Fibroblast of gingiva (primary cell): ENCODE measurements around the gene PILRB.
"Not testable (repeated sequence)": the region's sequence is repeated elsewhere in the genome, so short reads cannot be mapped to it uniquely, and the experiment has no call there.

Source experiments
- DNase-seq: peaks from one replicate; pipeline ENCODE4 v3.0.0-alpha.2; 2011; ENCODE audit warnings: low read depth

PILRB gene

DNA sequence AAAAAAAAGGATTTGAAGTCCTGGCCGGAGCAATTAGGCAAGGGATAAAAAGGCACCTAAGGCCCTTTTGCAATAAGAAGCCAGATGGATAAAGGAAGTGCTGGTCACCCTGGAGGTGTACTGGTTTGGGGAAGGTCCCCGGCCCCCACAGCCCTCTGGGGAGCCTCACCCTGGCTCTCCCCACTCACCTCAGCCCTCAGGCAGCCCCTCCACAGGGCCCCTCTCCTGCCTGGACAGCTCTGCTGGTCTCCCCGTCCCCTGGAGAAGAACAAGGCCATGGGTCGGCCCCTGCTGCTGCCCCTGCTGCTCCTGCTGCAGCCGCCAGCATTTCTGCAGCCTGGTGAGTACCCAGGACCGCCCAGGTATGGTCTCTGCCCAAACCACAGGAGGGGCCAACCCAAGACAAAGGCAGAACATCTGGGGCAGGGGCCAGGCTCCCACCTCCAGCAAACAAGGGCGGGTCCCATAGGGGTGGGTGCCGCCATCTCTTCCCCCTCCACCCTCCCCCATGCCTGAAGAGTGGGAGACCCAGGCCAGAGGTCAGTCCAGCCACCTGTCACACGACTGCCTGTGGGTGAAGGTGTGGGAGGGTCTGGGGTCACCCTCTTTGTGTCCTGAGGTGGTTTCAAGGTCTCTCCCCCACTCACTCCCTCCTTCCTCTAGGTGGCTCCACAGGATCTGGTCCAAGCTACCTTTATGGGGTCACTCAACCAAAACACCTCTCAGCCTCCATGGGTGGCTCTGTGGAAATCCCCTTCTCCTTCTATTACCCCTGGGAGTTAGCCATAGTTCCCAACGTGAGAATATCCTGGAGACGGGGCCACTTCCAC, at the start of gene PILRB:
Gene PILRB, plus strand, starts transcription at position 91 of the 830 bp plus-strand sequence. Its CDS starts 186 bp downstream, at position 277.
- no peak for DNase-seq

DNA sequence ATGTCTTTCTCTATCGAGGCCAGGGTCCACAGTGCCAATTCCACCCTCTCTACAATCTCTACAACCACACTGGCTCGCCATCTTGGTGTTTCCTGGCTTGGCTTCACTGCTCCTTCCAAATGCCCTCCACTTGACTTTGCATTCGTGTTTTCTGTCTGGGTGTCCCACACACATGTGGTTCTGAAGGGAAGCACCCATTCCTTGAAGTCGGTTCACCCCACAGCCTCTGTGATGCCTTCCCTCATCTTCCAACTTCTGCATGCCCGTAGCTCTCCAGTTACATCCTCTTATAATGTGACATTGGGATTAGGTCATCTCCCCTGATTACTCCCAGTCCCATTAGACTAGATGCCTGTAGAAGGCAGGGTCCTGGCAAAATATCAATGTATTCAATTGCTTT, 39.6 kb upstream of the PILRB start:
- not testable (repeated sequence) for DNase-seq

DNA sequence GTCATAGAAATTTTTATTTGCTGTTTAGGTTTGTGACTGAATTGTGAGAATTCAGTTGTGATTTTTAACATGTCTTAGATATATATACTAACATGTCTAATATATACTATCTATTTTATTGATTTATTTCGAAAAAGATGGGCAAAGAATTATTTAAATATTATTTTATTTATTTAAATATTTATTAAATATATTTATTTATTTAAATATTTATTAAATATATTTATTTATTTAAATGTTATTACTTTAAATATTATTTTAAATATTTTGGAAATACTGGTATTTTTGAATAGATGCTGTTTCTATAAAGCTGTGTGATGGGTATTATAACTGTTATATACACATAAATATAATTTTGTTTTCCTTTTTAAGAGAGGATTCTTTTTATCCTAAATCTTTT, 36.3 kb upstream of the PILRB start:
- not testable (repeated sequence) for DNase-seq

DNA sequence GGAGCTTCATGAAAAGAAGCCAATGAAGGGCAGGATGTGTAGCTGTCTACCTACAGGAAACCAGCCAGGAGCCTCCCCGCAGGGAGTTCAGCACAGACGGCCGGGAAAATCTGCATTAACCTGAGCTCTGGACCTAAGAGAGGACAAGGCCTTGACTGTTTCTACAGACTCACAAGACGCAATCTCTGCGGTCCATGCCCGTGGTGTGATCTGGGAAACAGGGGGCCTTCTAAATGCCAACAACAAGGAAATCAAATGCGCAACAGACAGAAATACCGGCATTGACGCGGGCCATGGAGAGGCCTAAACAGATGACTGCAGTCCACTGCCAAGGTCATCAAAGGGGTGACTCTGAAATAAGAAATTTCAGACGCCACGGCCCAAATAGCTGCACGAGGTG, 33.7 kb upstream of the PILRB start:
- not testable (repeated sequence) for DNase-seq

DNA sequence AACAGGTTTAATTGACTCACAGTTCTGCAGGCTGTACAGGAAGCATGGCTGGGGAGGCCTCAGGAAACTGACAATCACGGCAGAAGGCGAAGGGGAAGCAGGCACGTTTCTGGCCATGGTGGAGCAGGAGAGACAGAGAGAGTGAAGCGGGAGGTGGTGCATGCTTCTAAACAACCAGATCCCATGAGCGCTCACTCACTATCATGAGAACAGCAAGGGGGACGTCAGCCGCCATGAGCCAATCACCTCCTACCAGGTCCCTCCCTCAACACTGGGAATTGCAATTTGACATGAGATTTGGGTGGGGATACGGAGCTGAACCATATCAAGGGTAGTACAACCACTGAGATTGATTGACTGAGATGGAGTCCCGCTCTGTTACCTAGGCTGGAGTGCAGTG, 32.2 kb upstream of the PILRB start:
- not testable (repeated sequence) for DNase-seq

DNA sequence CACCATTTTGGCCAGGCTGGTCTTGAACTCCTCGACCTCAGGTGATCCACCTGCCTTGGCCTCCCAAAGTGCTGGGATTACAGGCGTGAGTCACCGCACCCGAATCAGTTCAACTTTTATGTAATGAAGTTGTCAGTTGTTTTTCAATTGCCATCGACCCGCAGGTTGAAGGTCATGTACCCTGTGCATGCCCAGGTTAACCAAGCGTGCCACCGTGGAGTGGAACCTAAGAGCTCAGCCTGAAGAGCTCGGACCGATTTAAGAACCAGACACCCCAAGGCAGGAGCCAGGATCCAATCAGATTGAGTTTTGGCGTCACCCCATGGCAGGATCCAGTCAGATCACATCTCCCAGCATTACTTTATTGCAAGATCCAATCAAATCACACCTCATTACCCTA, 31.0 kb upstream of the PILRB start:
- DNase-seq: not testable (repeated sequence)

DNA sequence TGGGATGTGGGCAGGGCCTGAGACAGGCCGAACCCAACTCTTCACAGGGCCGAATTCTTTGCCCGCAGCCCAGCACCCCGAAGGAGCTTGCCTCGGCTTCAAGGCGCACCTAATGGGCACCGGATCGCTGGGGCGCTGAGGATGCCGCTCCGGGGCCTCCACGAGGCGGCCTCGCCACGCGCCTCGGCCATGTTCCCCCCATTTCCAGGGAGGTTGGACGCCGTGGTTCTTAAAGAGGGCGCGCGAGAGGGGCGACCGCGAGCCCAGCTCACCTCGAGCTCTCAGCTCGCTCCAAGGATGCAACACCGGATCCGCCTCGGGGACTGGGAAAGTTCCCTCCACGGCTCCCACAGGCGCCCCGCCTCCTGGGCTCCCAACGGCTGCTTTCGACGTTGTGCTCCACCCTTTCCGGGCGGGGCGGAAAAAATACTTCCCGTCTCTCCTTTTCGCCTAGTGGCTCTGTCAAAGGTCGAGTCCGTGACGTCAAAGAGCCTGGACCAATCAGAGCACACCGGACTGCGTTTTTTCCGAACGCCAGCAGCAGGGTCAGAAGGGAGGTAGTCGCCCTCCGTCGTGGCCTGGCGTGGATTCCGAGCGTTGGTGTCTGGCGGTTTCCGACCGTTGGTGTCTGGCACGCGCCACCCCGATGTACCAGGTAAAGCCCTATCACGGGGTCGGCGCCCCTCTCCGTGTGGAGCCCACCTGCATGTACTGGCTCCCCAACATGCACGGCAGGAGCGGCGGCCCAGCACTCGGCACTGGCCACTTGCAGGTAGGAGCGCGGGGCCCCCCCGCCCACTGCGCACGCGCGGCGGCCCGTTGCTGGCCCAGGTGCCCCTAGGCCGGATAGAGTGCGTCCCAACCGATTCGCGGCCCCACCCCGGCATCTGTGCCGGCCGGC, 22.1 kb upstream of the PILRB start:
- peak; percentile 92 for DNase-seq

DNA sequence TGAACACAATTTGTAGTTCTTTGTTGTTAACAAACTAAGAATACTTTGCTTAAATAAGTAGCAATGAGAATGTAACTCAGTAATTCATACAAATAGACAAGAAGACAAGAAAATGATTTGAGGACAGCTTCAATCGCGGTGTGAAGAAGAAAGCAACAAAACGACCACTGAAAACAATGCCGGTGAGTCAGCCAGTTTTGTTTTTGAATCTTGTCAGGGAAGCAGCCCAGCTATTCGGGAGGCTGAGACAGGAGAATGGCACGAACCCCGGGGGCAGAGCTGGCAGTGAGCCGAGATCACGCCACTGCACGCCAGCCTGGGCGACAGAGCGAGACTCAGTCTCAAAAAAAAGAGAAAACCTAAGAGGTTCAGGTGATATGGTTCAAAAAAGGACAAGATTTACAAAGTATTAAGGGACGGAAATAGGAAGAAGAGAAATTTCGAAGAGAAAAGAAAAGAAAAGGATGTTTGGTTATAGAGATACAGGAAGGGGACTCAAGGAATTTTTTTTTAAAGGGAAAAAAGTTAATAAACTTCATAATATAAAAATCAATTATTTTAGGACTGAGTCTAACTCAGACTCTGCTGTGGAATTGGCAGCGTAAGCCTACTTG, 19.7 kb upstream of the PILRB start:
- DNase-seq: not testable (repeated sequence)

DNA sequence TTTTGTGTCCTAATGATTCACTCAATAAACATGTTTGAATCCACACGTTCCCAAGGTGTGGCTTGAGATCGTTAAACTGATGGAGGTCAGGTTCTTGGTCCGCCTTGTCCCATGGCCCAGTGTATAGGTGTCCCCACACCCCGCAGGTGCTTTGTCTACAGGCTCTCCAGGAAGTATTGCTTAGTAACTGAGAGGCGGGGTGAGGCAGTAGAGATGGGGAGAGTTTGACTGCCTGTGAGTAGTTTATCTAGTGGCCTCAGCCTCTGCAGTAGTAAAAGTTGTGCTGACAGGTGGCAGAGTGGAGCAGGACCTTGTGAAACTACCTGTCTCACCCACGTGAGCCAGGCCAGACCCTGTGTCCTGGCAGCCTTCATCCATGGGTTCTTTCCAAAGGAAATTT, 16.6 kb upstream of the PILRB start:
- not testable (repeated sequence) for DNase-seq

DNA sequence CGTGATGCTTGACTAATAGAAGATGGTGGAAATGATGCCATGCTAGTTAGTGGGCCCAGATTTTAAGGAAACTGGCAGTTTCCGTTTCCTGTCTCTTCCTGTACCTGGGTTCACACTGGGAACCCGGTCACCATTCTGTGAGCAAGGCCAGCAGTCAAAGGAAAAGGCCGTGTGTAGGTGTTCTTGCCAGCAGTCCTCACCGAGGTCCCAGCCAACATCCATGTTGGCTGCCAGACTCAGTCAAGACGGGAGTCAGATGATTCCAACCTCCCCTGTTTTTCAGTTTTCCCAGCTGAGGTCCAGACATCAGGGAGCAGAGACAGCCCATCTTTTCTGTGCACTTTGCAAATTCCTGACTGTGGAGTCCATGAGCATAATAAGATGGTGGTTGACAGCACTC, 15.2 kb upstream of the PILRB start:
- no peak for DNase-seq

DNA sequence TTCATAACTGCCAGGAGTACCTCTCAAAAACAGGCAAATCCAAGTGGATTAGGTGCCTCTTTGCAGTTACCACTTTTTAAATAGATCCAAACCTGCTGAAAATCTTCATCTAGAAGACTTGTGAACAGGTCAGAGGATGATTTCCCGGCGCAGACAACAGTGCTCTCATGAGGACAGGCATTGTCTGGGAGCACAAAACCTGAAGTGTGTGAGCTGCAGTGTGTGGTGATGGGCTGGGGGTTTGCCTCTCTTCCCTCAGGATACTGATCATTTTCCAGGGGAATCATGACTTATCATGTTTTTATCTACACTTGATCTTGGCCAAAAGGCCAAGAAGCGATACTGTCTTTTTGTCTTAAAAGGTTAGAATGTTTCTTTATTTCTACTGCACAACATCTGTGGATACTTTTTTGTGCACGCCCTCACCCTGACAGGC, 13.8 kb upstream of the PILRB start:
- DNase-seq: not testable (repeated sequence)

DNA sequence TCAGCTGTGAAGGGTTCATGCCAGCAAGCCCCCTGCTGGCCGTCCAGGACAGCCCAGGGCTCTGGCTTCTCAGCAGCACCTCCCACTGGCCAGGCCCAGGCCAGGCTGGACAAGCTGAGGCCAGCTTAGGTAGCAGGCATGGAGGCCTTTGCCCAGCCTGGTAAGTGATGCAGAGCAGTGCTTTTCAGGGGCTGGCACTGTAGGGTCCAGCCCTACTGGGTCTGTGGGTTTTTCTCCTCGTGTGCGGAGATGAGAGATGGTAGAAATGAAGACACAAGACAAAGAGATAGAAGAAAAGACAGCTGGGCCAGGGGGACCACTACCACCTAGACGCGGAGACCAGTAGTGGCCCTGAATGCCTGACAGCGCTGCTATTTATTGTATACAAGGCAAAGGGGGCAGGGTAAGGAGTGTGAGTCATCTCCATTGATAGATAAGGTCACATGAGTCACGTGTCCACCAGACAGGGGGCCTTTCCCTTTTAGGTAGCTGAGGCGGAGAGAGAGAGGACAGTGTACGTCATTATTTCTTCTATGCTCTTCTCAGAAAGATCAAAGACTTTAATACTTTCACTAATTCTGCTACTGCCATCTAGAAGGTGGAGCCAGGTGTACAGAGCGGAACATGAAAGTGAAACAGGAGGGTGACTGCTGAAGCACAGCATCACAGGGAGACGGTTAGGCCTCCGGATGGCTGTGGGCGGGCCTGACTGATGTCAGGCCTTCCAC, 13.2 kb upstream of the PILRB start:
- peak; percentile 26 for DNase-seq

DNA sequence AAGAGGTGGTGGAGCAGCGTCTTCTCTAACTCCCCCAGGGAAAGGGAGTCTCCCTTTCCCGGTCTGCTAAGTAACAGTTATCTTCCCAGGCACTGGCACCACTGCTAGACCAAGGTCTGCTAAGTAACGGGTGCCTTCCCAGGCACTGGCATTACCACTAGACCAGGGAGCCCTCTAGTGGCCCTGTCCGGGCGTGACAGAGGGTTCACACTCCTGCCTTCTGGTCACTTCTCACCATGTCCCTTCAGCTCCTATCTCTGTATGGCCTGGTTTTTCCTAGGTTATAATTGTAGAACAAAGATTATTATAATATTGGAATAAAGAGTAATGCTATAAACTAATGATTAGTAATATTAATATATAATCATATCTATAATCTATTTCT, 12.6 kb upstream of the PILRB start:
- not testable (repeated sequence) for DNase-seq

DNA sequence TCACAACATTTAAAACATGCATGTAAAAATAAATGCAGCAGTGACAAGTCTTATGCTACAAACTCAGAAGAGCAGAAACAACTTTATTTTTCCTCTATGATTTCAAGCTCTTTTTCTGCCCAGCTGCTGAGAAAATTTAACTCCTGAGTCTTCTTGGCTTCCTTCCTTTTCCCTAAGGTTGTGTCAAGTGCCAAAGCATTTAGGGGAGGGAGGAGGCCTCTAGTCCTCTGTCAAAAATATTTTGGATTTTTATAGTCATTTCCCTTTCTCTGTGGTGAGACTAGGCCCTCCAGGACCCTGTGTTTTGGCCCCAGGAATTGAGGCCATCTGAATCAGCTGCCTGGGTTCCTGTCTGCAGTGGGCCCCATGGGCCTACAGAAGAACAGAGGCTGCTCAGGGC, 11.0 kb upstream of the PILRB start:
- DNase-seq: no peak

DNA sequence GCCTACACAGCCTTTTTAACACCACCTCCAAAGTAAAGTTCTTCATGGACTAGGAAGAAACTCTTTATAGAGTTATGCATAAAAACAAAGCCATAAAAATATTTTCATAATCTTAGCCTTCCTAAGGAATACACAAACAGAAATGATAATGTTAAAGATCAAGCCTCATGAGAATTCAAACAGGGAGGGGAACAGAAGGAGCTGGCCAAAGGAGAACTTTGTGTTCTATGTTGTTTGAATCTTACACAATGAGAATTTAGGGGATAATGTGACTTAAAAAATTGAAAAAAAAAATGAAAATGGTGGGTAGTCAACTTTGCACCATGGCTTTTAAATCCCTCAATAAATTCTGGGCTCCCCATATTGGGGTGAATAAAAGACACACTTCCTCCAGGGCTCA, 9.1 kb upstream of the PILRB start:
- no peak for DNase-seq

DNA sequence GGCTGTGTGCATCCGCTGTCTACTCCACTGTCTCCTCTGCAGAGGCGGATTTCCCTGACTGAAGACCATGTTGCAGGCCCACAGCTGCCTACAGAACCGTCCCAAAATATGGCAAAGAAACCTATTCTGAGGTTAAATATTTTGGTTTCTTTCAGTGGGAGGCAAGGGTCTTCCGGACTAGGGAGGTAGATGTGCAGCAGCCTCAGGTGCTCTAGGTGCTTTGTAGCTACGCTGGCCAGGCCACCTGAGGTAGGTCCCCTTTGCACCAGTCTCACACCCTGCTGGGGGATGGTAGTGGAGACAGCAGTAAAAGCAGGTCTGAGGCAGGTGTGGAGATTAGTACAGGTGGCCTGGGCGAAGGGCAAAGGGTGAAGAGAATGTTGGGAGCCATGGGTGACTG, 8.2 kb upstream of the PILRB start:
- no peak for DNase-seq

DNA sequence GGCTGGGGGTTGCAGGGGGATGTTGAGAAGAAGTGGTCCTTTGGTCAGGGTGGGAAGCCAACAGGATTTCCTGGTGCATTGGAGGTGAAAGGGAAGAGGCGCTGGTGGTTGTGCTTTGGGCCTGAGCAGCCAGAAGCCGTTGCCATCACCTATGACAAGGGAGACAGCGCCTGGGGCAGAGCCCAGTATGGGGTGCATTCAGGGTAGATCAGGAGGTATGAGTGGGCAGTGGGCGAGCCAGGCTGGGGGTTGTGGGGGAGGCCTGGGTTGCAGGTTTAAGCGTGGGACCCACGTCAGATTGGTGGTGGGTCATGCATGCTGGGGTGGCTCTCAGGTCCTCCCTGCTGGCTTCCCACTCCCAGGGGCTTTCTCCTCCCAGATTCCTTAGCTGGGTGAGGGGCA, 6.3 kb upstream of the PILRB start:
- DNase-seq: no peak

DNA sequence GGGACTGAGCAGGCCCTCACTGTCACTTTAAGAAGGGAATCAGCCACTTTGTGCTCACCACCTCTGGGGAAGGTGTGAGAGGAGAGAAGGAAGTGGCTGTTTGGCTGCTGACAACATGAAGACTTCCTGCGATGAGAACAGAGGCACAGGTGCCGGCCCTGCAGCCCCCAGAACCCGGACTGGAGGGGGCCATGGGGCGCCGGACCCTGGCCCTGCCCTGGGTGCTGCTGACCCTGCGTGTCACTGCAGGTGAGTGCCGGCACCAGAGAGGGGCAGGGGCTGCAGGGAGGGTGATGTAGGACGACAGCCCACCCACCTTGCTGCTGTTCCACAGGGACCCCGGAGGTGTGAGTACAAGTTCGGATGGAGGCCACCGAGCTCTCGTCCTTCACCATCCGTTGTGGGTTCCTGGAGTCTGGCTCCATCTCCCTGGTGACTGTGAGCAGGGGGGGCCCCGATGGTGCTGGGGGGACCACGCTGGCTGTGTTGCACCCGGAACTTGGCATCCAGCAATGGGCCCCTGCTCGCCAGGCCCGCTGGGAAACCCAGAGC, 5.6 kb upstream of the PILRB start:
- DNase-seq: not testable (repeated sequence)

DNA sequence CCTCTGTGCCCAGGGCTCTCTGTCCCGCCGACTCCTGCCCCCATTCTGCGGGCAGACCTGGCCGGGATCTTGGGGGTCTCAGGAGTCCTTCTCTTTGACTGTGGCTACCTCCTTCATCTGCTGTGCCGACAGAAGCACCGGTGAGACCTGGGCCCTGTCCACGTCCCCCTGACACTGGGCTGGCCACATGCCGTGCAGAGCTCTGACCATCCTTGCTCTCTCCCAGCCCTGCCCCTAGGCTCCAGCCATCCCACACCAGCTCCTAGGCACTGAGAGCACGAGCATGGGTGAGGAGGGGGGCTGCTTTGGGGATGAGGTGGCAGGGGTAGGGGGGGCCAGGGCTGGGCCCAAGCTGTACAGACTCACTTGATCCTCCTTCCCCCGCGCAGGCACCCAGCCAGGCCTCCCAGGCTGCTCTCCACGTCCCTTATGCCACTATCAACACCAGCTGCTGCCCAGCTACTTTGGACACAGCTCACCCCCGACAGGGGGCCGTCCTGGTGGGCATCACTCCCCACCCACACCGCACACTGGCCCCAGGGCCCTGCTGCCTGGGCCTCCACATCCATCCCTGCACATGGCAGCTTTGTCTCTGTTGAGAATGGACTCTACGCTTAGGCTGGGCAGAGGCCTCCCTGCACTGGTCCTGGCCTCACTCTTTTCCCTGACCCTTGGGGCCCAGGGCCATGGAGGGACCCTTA, 4.8 kb upstream of the PILRB start:
- no peak for DNase-seq

DNA sequence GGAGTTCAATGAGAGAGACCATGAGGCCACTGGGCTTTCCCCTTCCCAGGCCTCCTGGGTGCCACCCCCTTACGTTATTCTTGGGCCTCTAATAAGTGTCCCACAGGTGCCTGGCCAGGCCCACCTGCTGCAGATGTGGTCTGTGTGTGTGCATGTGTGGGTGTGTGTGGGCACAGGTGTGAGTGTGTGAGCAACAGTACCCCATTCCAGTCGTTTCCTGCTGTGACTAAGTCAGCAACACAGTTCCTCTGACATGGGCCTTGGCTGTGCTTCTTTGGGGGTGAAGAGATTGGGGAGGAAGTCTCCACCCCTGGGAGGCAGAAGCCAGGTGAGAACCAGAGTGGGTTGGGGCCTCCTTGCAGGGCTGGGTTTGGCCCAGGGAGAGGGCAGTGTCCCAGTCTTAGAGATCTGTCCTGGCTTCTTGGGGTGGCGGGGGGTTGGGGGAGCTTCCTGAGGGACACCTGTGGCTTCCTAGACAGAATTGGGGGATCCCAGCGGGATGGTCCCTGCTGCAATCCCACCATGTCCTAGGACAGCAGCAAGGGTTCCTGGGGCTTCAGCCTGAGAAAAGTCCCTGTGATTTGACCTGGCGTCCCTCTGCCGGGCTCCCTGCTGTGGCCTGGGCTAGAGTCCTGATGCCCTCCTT, 4.1 kb upstream of the PILRB start:
- DNase-seq: no peak
